ENCODE results near the gene DNAJC16. TPM values are rescaled to one million over a fixed set of nuclear protein-coding genes. Genes with fewer than 3 reads are reported as not detected.
"Not testable (repeated sequence)": the region's sequence is repeated elsewhere in the genome, so short reads cannot be mapped to it uniquely, and the experiment has no call there.

The DNAJC16 gene
- total and polyA plus RNA-seq, 5 donors, result 5.4 to 22.6 (median 18.3) TPM

- ATAC-seq (no peak), DNase-seq (no peak)
- Histone ChIP-seq H3K27me3 (ENCODE audit: control insufficient read depth, insufficient read depth) (no peaks in the 10 kb centered on the region), H3K4me3 (ENCODE audit: low read length) (no peak overlapping the region), H3K9me3 (ENCODE audit: control insufficient read depth, low read length) (no peaks in the 10 kb centered on the region), H3K27ac (ENCODE audit: low read length) (no peak overlapping the region), H3K4me1 (ENCODE audit: control insufficient read depth, insufficient read depth, low read length) (no peaks in the 10 kb centered on the region)
- 63% methylated on average over 5 of the region's 5 CpGs for WGBS
- intact Hi-C loops (cut with DNase I), result loop anchor here in 1 of 4 donors (10.0 kb wide), 1 partner anchor 153 kb away; the partner anchor contains the start of gene TMEM82
Observed at GRCh38 chr1:15592285-15592684, 65.6 kb downstream of the DNAJC16 start.

DNA sequence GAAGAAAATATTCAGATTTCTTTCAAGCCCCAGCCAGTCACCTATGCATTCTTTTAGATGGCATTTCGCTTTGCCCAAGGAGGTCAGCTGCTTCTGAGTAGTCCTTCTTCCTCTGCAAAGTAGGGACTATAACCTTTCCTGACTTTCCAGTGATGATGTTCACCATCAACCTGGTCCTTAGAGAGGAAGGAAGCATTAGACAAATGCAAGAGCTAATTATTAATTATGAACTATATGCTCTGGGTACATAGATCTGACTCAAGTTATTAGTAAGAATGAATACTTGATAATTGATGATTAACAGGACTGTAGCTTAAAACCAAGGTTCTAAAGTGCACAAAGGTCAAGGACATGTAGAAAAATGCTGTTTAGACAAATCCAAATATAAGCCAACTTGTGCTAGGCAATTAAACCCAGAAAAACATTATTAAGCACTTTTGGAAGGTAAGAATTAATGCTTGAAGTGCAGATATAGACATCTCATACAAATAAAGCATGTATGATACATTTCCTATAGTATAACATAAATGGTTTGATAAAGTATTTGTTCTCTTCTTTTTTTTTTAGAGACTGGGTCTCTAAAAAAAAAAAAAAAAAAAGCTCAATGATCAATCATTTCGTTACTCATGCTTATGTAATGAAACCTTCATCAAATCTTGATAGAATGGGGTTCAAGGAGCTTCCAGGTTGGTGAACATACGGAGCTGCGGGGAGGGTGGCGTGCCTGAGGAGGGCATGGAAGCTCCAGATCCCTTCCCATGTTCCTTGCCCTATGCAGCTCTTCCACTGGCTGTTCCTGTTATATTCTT, 69.4 kb downstream of the DNAJC16 start:
- no peak for ATAC-seq
- no peaks in the 10 kb centered on the region for H3K4me1 ChIP-seq (ENCODE audit: control insufficient read depth, insufficient read depth, low read length)
- 86% methylated on average over 5 of the region's 5 CpGs for WGBS
- H3K4me3 ChIP-seq (ENCODE audit: low read length), result no peak overlapping the region
- no peaks in the 10 kb centered on the region for H3K27me3 ChIP-seq (ENCODE audit: control insufficient read depth, insufficient read depth)
- no peak for DNase-seq
- H3K27ac ChIP-seq (ENCODE audit: low read length), result no peak overlapping the region
- H3K9me3 ChIP-seq (ENCODE audit: control insufficient read depth, low read length), result no peaks in the 10 kb centered on the region
- intact Hi-C loops (cut with DNase I), result loop anchor here in 3 of 4 donors (5.0 to 10.0 kb wide), 2 partner anchors 146 to 149 kb away; partner anchors contain the start of gene TMEM82 (in 3 of the 3)

- H3K4me3 ChIP-seq (ENCODE audit: low read length), result no peak overlapping the region
- no peak for ATAC-seq
- intact Hi-C loops (cut with DNase I), result loop anchor here in 3 of 4 donors (5.0 to 10.0 kb wide), 2 partner anchors 144 to 146 kb away; partner anchors contain the start of gene TMEM82 (in 3 of the 3)
- 41% methylated on average over 2 of the region's 2 CpGs for WGBS
- no peaks in the 10 kb centered on the region for H3K9me3 ChIP-seq (ENCODE audit: control insufficient read depth, low read length)
- H3K27ac ChIP-seq (ENCODE audit: low read length), result no peak overlapping the region
- no peaks in the 10 kb centered on the region for H3K27me3 ChIP-seq (ENCODE audit: control insufficient read depth, insufficient read depth)
- H3K4me1 ChIP-seq (ENCODE audit: control insufficient read depth, insufficient read depth, low read length), result no peaks in the 10 kb centered on the region
- no peak for DNase-seq
Observed at GRCh38 chr1:15598436-15598835, 71.8 kb downstream of the DNAJC16 start.

GRCh38 chr1:15603050-15603965, 76.7 kb downstream of the DNAJC16 start:
- Histone ChIP-seq H3K4me3 (ENCODE audit: low read length) (peak overlapping the region; percentile 81), H3K4me1 (ENCODE audit: control insufficient read depth, insufficient read depth, low read length) (no peaks in the 10 kb centered on the region), H3K27ac (ENCODE audit: low read length) (peak overlapping the region; percentile 85), H3K9me3 (ENCODE audit: control insufficient read depth, low read length) (no peaks in the 10 kb centered on the region), H3K27me3 (ENCODE audit: control insufficient read depth, insufficient read depth) (no peaks in the 10 kb centered on the region)
- DNase-seq (peak; percentile 98 to 99 (median 99)), ATAC-seq (peak; percentile 98 to 99)
- WGBS, result under 1% methylated on average over 56 of the region's 56 CpGs
- intact Hi-C loops (cut with DNase I), result loop anchor here in 1 of 4 donors (10.0 kb wide), 1 partner anchor 131 kb away; the partner anchor contains the start of gene SLC25A34

GRCh38 chr1:15603966-15604282, 77.3 kb downstream of the DNAJC16 start:
- H3K27ac ChIP-seq (ENCODE audit: low read length), result peak overlapping the region; percentile 85
- H3K27me3 ChIP-seq (ENCODE audit: control insufficient read depth, insufficient read depth); H3K4me1 ChIP-seq (ENCODE audit: control insufficient read depth, insufficient read depth, low read length); H3K9me3 ChIP-seq (ENCODE audit: control insufficient read depth, low read length); DNase-seq; ATAC-seq: not testable (repeated sequence)
- peak overlapping the region; percentile 81 for H3K4me3 ChIP-seq (ENCODE audit: low read length)
- intact Hi-C loops (cut with DNase I), result loop anchor here in 1 of 4 donors (10.0 kb wide), 1 partner anchor 131 kb away; the partner anchor contains the start of gene SLC25A34
- WGBS, result 65% methylated on average over 13 of the region's 13 CpGs

- peak in 1 of 3 donors; percentile 59 for DNase-seq
- H3K4me3 ChIP-seq (ENCODE audit: low read length); H3K27me3 ChIP-seq (ENCODE audit: control insufficient read depth, insufficient read depth); ATAC-seq; H3K4me1 ChIP-seq (ENCODE audit: control insufficient read depth, insufficient read depth, low read length); H3K27ac ChIP-seq (ENCODE audit: low read length); H3K9me3 ChIP-seq (ENCODE audit: control insufficient read depth, low read length): not testable (repeated sequence)
- intact Hi-C loops (cut with DNase I), result loop anchor here in 1 of 4 donors (10.0 kb wide), 1 partner anchor 130 kb away; the partner anchor contains the start of gene SLC25A34
- 97% methylated on average over 21 of the region's 21 CpGs for WGBS
Observed at GRCh38 chr1:15604400-15604799, 77.8 kb downstream of the DNAJC16 start.

- H3K4me1 ChIP-seq (ENCODE audit: control insufficient read depth, insufficient read depth, low read length), result no peaks in the 10 kb centered on the region
- no peak overlapping the region for H3K27ac ChIP-seq (ENCODE audit: low read length)
- intact Hi-C loops (cut with DNase I), result loop anchor here in 1 of 4 donors (10.0 kb wide), 1 partner anchor 129 kb away; the partner anchor contains the start of gene SLC25A34
- H3K4me3 ChIP-seq (ENCODE audit: low read length), result no peak overlapping the region
- ATAC-seq, result no peak
- no peaks in the 10 kb centered on the region for H3K27me3 ChIP-seq (ENCODE audit: control insufficient read depth, insufficient read depth)
- WGBS, result 91% methylated on average over 11 of the region's 11 CpGs
- no peak for DNase-seq
- no peaks in the 10 kb centered on the region for H3K9me3 ChIP-seq (ENCODE audit: control insufficient read depth, low read length)
Observed at GRCh38 chr1:15605398-15606383, 79.0 kb downstream of the DNAJC16 start.

DNA sequence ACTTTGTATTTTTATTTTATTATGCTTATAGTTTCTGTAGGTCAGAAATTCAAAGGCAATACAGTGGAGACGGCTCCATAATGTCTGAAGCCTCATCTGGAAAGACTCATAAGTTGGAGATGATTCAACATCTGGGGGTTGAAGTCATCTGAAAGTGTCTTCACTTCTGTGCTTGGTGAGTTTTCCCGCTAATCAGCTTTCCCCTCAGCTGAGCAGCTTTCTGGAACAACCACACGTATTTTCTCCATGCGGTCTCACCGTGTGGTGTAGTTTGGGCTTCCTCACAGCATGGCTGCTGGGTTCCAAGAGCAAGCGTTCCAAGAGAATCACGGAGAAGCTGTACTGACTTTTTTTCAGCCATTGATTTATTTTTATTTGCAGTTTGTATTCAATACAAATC, 83.0 kb downstream of the DNAJC16 start:
- 82% methylated on average over 7 of the region's 7 CpGs for WGBS
- Histone ChIP-seq H3K27me3 (ENCODE audit: control insufficient read depth, insufficient read depth) (no peaks in the 10 kb centered on the region), H3K27ac (ENCODE audit: low read length) (no peak overlapping the region), H3K4me1 (ENCODE audit: control insufficient read depth, insufficient read depth, low read length) (no peaks in the 10 kb centered on the region), H3K4me3 (ENCODE audit: low read length) (no peak overlapping the region), H3K9me3 (ENCODE audit: control insufficient read depth, low read length) (no peaks in the 10 kb centered on the region)
- intact Hi-C loops (cut with DNase I), result loop anchor here in 1 of 4 donors (10.0 kb wide), 1 partner anchor 125 kb away; the partner anchor contains the start of gene SLC25A34
- DNase-seq, result no peak
- no peak for ATAC-seq

- H3K4me3 ChIP-seq (ENCODE audit: low read length), result no peak overlapping the region
- no peaks in the 10 kb centered on the region for H3K9me3 ChIP-seq (ENCODE audit: control insufficient read depth, low read length)
- H3K4me1 ChIP-seq (ENCODE audit: control insufficient read depth, insufficient read depth, low read length), result no peaks in the 10 kb centered on the region
- no peak for ATAC-seq
- intact Hi-C loops (cut with DNase I), result no loop called here
- H3K27me3 ChIP-seq (ENCODE audit: control insufficient read depth, insufficient read depth), result no peaks in the 10 kb centered on the region
- H3K27ac ChIP-seq (ENCODE audit: low read length), result no peak overlapping the region
- no peak for DNase-seq
- 66% methylated on average over 4 of the region's 4 CpGs for WGBS
Observed at GRCh38 chr1:15610167-15610566, 83.5 kb downstream of the DNAJC16 start.
